Left renal cortex interstitium (tissue), 4 donors: Measurements from ENCODE around the gene LCE2A. TPM values are rescaled to one million over a fixed set of nuclear protein-coding genes. Genes with fewer than 3 reads are reported as not detected.

Experiments
- DNase-seq, 4 donors: peaks; one replicate each; pipeline ENCODE4 v3.0.0-alpha.2; 2013; ENCODE audit warnings: low read depth in 4 of 4, low spot score in 2 of 4, missing footprints in 1 of 4
- polyA plus RNA-seq, 4 donors: library from polyadenylated mRNA; unstranded; fragments of 120-200 nt; gene quantifications; one replicate each; pipeline ENCODE4 v1.2.1, GENCODE V29; 2013; ENCODE audit not compliant: insufficient read length in 4 of 4

The LCE2A gene
- polyA plus RNA-seq, 4 donors: not detected

DNA sequence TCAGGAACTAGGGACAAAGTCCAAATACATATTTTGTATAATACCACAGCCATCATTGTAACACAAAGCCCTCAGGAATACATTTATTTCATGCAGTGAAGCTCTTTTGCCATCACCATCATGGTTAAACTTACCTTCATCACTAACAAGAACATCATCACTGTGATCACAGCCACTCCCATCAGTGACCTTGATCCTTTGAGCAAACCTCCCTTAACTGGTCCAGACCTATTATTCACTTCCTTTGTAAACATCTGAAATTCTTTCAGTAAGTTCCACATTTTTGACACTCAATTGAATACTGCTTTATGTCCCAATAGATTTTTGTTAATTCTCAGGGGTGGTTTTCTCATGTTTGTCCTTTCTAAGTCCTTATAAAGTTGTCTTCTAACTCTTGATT, 43.5 kb downstream of the LCE2A start:
- no peak for DNase-seq

- DNase-seq: no peak
Observed at GRCh38 chr1:152743371-152744145, 45.4 kb downstream of the LCE2A start.

DNA sequence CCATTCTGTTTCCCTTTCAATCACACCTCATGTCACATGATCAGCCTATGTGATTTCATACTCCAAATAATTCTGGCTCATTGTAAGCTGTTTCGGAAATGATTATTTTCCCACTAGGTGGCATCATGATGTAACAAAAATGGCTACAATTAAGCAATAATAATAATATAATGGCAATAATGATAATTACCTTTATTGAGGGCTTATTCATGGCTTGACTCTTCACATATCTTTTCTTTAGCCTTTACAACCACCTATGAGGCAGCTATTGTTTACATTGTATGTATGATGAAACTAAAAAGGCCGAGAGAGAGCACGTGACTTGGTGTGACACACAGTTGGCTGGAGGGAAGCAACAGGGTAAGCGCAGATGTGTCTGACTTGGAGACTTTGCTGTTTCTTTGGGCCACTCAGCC, 47.2 kb downstream of the LCE2A start:
- DNase-seq: no peak

- no peak for DNase-seq
Observed at GRCh38 chr1:152745765-152746444, 47.8 kb downstream of the LCE2A start.

DNA sequence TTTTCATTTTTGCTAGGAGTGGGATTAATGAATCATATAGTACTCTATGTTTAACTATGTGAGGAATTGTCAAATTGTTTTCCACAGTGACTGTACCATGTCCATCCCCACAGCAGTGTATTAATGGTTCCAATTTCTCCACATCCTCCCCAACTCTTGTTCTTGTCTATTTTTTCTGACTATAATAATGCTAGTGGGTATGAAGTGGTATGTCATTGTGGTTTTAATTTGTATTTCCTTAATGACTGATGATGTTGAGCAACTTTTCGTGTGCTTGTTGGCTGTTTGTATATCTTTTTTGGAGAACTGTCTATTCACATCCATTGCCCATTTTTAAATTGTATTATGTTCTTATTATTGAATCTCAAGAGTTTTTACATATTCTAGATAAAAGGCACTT, 49.7 kb downstream of the LCE2A start:
- DNase-seq: no peak

Other genes with a start within 250 kb of the LCE2A start
- under 1 TPM in 1 of 4 donors, not detected in 3; 0.16 TPM for gene LCE5A, start 187.5 kb upstream of the LCE2A start, polyA plus RNA-seq
- gene CRCT1, start 183.9 kb upstream of the LCE2A start, polyA plus RNA-seq: not detected
- not detected for gene LCE3E, start 131.6 kb upstream of the LCE2A start, polyA plus RNA-seq
- gene LCE3D, start 117.8 kb upstream of the LCE2A start, polyA plus RNA-seq: not detected
- gene LCE3C, start 98.1 kb upstream of the LCE2A start, polyA plus RNA-seq: not detected
- gene LCE3B, start 84.5 kb upstream of the LCE2A start, polyA plus RNA-seq: not detected
- gene LCE3A, start 75.2 kb upstream of the LCE2A start, polyA plus RNA-seq: not detected
- gene LCE2D, start 35.0 kb upstream of the LCE2A start, polyA plus RNA-seq: not detected
- not detected for gene LCE2C, start 23.1 kb upstream of the LCE2A start, polyA plus RNA-seq
- not detected for gene LCE2B, start 12.2 kb upstream of the LCE2A start, polyA plus RNA-seq
- gene LCE4A, start 9.8 kb downstream of the LCE2A start, polyA plus RNA-seq: not detected
- not detected for gene KPRP, start 59.7 kb downstream of the LCE2A start, polyA plus RNA-seq
- gene LCE1F, start 76.8 kb downstream of the LCE2A start, polyA plus RNA-seq: not detected
- gene LCE1E, start 87.9 kb downstream of the LCE2A start, polyA plus RNA-seq: not detected
- gene LCE1D, start 98.4 kb downstream of the LCE2A start, polyA plus RNA-seq: not detected
- not detected for gene LCE1C, start 108.3 kb downstream of the LCE2A start, polyA plus RNA-seq
- not detected for gene LCE1B, start 113.6 kb downstream of the LCE2A start, polyA plus RNA-seq
- gene LCE1A, start 129.1 kb downstream of the LCE2A start, polyA plus RNA-seq: not detected
- gene LCE6A, start 144.5 kb downstream of the LCE2A start, polyA plus RNA-seq: not detected
- gene LCE7A, start 161.7 kb downstream of the LCE2A start, polyA plus RNA-seq: not detected
- not detected for gene SMCP, start 180.0 kb downstream of the LCE2A start, polyA plus RNA-seq
- gene IVL, start 210.2 kb downstream of the LCE2A start, polyA plus RNA-seq: under 1 TPM; 0.08 to 0.42 (median 0.30) TPM
- gene SPRR5, start 248.9 kb downstream of the LCE2A start, polyA plus RNA-seq: not detected